ENCODE measurements around the gene LMO7. TPM values are rescaled to one million over a fixed set of nuclear protein-coding genes. Genes with fewer than 3 reads are reported as not detected.

Gene LMO7
- 3.8 and 6.8 TPM in 2 replicates for total RNA-seq (ENCODE audit: low replicate concordance)

DNA sequence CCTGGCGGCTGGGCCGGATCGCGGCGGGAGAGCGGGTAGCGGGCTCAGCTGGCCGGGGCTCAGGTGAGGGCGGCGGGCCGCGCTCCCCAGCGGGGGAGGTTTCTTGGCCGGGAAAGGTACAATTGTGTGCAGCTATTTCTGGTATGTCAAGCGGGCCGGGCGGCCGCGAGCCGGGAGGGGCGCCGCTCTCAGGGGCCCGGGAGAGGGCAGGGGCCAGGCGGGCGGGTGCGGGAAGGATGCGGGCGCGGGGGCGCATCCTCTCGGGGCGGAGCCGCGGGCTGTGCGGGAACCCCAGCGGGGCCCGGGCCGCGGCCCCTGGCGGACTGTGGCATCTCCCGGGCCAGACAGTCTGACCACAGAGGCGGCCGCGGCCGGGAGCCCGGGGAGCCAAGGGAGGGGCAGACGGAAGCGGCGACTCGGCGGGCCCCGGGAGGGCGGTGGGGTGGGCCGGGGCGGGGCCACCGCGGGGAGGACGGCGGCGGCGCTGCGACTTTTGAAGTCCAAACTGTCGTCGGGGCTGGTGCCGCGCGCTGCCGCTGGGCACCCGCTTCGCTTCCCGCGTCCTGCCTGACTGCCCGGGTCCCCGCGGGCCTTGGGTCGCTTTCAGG is at the start of gene LMO7:
LMO7 (plus strand) TSS at position 503 of the 608 bp plus-strand sequence. CDS start 328 bp downstream, outside the sequence.
- H3K27ac Mint-ChIP-seq = no peak within 1 kb of the TSS
- Histone ChIP-seq H3K27ac (no peak within 1 kb of the TSS), H2AFZ (replicated peaks) (peak within 1 kb of the TSS; percentile 83), H3K9ac (no peak within 1 kb of the TSS), H3K27me3 (peaks cover 58% of the 10 kb centered on the region), H3F3A (ENCODE audit: low read depth) (peaks cover 4% of the 10 kb centered on the region), H3K79me2 (ENCODE audit: low read depth) (no peaks in the 10 kb centered on the region), H3K4me3 (peak within 1 kb of the TSS; percentile 54), H3K36me3 (no peaks in the 10 kb centered on the region), H4K20me1 (ENCODE audit: low read depth) (peaks cover 3% of the 10 kb centered on the region), H3K4me1 (peaks cover 14% of the 10 kb centered on the region), H3K9me3 (ENCODE audit: low read depth) (no peaks in the 10 kb centered on the region), H3K4me2 (peak within 1 kb of the TSS; percentile 74)
- peak within 1 kb of the TSS; percentile 82 for H3K4me3 Mint-ChIP-seq
- H3K27me3 Mint-ChIP-seq (ENCODE audit: insufficient read depth, low read depth) = peaks cover 29% of the 10 kb centered on the region
- H3K4me1 Mint-ChIP-seq = peaks cover 5% of the 10 kb centered on the region
- DNase-seq (ENCODE audit: low spot score) = peak; percentile 78
- H3K36me3 Mint-ChIP-seq = no peaks in the 10 kb centered on the region
- peak; percentile 9 for TF ChIP-seq EZH2 (IDR thresholded peaks at IDR 0.05)
- TF ChIP-seq, protein P1, sequence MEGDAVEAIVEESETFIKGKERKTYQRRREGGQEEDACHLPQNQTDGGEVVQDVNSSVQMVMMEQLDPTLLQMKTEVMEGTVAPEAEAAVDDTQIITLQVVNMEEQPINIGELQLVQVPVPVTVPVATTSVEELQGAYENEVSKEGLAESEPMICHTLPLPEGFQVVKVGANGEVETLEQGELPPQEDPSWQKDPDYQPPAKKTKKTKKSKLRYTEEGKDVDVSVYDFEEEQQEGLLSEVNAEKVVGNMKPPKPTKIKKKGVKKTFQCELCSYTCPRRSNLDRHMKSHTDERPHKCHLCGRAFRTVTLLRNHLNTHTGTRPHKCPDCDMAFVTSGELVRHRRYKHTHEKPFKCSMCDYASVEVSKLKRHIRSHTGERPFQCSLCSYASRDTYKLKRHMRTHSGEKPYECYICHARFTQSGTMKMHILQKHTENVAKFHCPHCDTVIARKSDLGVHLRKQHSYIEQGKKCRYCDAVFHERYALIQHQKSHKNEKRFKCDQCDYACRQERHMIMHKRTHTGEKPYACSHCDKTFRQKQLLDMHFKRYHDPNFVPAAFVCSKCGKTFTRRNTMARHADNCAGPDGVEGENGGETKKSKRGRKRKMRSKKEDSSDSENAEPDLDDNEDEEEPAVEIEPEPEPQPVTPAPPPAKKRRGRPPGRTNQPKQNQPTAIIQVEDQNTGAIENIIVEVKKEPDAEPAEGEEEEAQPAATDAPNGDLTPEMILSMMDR (IDR thresholded peaks at IDR 0.05) = no peak
- peaks cover 2% of the 10 kb centered on the region for H3K9me3 Mint-ChIP-seq

DNA sequence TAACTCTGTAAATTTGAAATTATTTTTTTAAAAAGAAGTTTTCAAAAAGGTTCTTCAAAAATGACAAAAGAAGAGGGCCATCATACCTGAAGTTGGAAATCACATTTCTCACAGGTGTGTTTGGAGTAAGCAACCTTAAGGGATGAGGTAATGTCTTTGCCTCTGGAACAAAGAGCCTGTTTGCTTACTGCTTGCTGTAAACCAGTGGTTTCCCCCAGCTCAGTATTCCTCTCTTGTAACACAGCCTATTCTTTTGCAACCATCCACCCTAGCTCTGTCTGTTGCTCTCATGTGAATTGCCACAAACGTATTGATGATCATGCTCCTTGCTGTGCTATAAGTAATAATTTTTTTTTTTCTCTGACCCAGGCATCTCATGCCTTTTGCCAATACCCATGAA is 48.5 kb upstream of the LMO7 start:
- TF ChIP-seq EZH2phosphoT487 (IDR thresholded peaks at IDR 0.05) = no peak
- no peak for TF ChIP-seq EZH2 (IDR thresholded peaks at IDR 0.05)
- TF ChIP-seq, protein P1 (IDR thresholded peaks at IDR 0.05) = no peak
- Histone ChIP-seq H4K20me1 (ENCODE audit: low read depth) (no peaks in the 10 kb centered on the region), H3K36me3 (no peaks in the 10 kb centered on the region), H3K27ac (no peak overlapping the region), H2AFZ (replicated peaks) (no peak overlapping the region), H3K4me1 (no peaks in the 10 kb centered on the region), H3F3A (ENCODE audit: low read depth) (no peaks in the 10 kb centered on the region), H3K4me3 (no peak overlapping the region), H3K4me2 (no peak overlapping the region), H3K79me2 (ENCODE audit: low read depth) (no peaks in the 10 kb centered on the region), H3K9ac (no peak overlapping the region), H3K27me3 (no peaks in the 10 kb centered on the region), H3K9me3 (ENCODE audit: low read depth) (no peaks in the 10 kb centered on the region)
- Mint-ChIP-seq H3K36me3 (peaks cover 17% of the 10 kb centered on the region), H3K9me3 (peaks cover 14% of the 10 kb centered on the region), H3K27ac (no peak overlapping the region), H3K4me1 (no peaks in the 10 kb centered on the region), H3K27me3 (ENCODE audit: insufficient read depth, low read depth) (no peaks in the 10 kb centered on the region), H3K4me3 (no peak overlapping the region)
- peak; percentile 15 for DNase-seq (ENCODE audit: low spot score)

DNA sequence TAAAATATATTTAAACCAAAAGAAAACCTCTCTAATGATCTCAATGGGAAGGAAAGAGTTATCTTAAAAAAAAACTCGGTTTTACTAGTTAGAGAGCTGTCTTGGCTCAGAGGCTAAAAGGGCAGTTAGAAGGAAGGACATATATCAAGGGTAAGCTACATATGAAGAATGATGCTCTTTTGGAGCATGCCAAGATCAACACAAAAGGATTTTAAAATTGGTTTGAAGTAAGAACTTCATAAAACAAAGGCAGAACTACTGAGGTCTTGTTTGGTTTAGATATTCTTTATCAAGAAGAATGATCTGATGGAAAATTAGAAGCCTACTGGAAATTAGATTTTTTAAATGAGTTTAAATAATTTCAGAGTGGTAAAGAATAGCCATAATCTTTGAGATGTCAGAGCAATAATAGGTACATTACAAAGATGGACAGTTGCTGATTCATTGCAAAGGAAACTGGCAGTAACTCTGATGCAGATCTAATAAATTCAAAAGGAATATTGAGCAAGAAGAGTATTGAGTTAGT is 39.4 kb upstream of the LMO7 start:
- H3K4me3 ChIP-seq = no peak overlapping the region
- H3K9me3 Mint-ChIP-seq = no peaks in the 10 kb centered on the region
- no peak overlapping the region for H3K27ac Mint-ChIP-seq
- H3K36me3 ChIP-seq = peaks cover 7% of the 10 kb centered on the region
- DNase-seq (ENCODE audit: low spot score) = no peak
- peaks cover 6% of the 10 kb centered on the region for H3K36me3 Mint-ChIP-seq
- H3K4me1 Mint-ChIP-seq = no peaks in the 10 kb centered on the region
- no peak overlapping the region for H3K4me2 ChIP-seq
- H3K4me3 Mint-ChIP-seq = no peak overlapping the region
- H3K4me1 ChIP-seq = no peaks in the 10 kb centered on the region
- H2AFZ ChIP-seq (replicated peaks) = no peak overlapping the region
- H3K27me3 ChIP-seq = no peaks in the 10 kb centered on the region
- H3K9ac ChIP-seq = no peak overlapping the region
- H3K79me2 ChIP-seq (ENCODE audit: low read depth) = no peaks in the 10 kb centered on the region
- H3F3A ChIP-seq (ENCODE audit: low read depth) = no peaks in the 10 kb centered on the region
- no peaks in the 10 kb centered on the region for H3K9me3 ChIP-seq (ENCODE audit: low read depth)
- H3K27ac ChIP-seq = no peak overlapping the region
- no peaks in the 10 kb centered on the region for H4K20me1 ChIP-seq (ENCODE audit: low read depth)
- H3K27me3 Mint-ChIP-seq (ENCODE audit: insufficient read depth, low read depth) = no peaks in the 10 kb centered on the region
- TF ChIP-seq, protein P1 (IDR thresholded peaks at IDR 0.05) = no peak
- TF ChIP-seq EZH2 (IDR thresholded peaks at IDR 0.05) (no peak), EZH2phosphoT487 (IDR thresholded peaks at IDR 0.05) (no peak)
